ENCODE results near the gene GRIP1. TPM values are rescaled to one million over a fixed set of nuclear protein-coding genes. Genes with fewer than 3 reads are reported as not detected.

GRIP1 gene
- total and polyA plus RNA-seq, 2 experiments from 2014 or later = 5.1 to 13.7 TPM

DNA sequence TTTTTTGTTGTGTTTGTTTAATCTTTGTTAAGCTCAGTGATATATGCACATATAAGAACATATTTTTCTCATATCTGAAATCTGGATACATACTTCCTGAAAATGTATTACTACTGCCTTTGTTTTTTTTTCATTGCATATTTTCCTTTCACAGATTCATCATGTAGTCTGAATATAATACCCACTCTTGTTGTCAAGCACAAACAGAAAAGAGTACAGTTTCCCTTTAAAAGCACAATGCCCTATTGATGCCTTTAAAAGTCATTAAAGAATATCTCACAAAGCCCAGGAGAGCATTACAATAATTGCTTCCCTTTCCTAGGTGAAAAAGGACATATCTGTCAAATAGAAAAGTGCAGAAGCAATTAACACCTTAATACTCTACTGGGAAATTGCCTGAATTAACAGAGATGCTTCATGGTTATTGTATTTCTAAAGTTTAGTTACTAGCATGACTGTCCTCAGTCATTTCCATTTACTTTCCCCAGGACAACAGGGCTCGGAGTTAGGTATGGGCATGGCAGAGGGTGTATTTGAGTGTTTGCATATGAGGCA lies 107.4 kb downstream of the GRIP1 start:
- Histone ChIP-seq H2AFZ (no peak overlapping the region), H3K4me3 (no peak overlapping the region), H3K36me3 (ENCODE audit: insufficient read depth) (no peaks in the 10 kb centered on the region), H3K27me3 (ENCODE audit: insufficient read depth) (no peaks in the 10 kb centered on the region), H3F3A (replicated peaks; ENCODE audit: low read depth) (no peaks in the 10 kb centered on the region), H3K9me2 (ENCODE audit: insufficient read depth) (peaks cover 14% of the 10 kb centered on the region; the same call in 1 of the 2 replicates), H3K27ac (ENCODE audit: low read depth) (no peak overlapping the region), H3K4me2 (no peak overlapping the region), H4K20me1 (replicated peaks; ENCODE audit: insufficient read depth) (no peaks in the 10 kb centered on the region; the same call in 1 of the 2 replicates), H3K4me1 (ENCODE audit: insufficient read depth) (no peaks in the 10 kb centered on the region), H3K79me2 (replicated peaks; ENCODE audit: insufficient read depth) (no peaks in the 10 kb centered on the region)
- DNase-seq (ENCODE audit: low spot score) (no peak), ATAC-seq (no peak)
- Mint-ChIP-seq H3K27me3 (ENCODE audit: insufficient read depth, low read depth, poor library complexity) (no peaks in the 10 kb centered on the region), H3K27ac (no peak overlapping the region), H3K36me3 (ENCODE audit: low read depth) (peaks cover 3% of the 10 kb centered on the region; the same call in 1 of the 3 replicates), H3K4me1 (peaks cover 4% of the 10 kb centered on the region; the same call in 1 of the 3 replicates), H3K9me3 (peaks cover 3% of the 10 kb centered on the region; the same call in 1 of the 3 replicates), H3K4me3 (no peak overlapping the region)
- no peak for TF ChIP-seq JUNB (IDR thresholded peaks at IDR 0.05; ENCODE audit: unreplicated experiment)
- no peak for TF ChIP-seq STAT1 (IDR thresholded peaks at IDR 0.05; ENCODE audit: unreplicated experiment)
- TF ChIP-seq CTCF (conservative IDR thresholded peaks at IDR 0.05; ENCODE audit: low read depth in 2 of 2) = no peak
- TF ChIP-seq POLR2AphosphoS5 (IDR thresholded peaks at IDR 0.05; ENCODE audit: low read depth) = no peak
- TF ChIP-seq EZH2 (IDR thresholded peaks at IDR 0.05; ENCODE audit: low read depth, unreplicated experiment) = no peak

DNA sequence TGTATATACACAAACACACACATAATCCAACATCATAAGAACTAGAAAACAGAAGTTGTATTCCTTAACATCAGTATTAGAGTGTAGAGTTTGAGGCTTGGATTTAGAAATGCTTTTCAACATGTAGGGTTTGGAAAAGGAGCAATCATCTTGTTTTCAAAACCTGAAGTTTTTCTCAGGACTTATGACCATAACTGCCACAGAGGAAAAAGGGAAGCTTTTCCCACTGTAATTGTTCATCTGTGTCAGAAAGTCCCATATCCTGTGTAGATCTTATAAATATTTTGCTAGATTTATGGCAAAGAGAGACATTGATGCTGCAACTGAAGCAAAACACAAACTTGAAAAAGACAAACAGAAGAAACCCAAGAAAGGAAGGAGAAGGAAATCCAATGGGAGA lies 115.7 kb downstream of the GRIP1 start:
- Histone ChIP-seq H3K4me3 (no peak overlapping the region), H3K4me2 (no peak overlapping the region), H4K20me1 (replicated peaks; ENCODE audit: insufficient read depth) (no peaks in the 10 kb centered on the region), H3K9me2 (ENCODE audit: insufficient read depth) (peaks cover 6% of the 10 kb centered on the region; the same call in 1 of the 2 replicates), H3K27me3 (ENCODE audit: insufficient read depth) (no peaks in the 10 kb centered on the region), H3K4me1 (ENCODE audit: insufficient read depth) (no peaks in the 10 kb centered on the region), H3K36me3 (ENCODE audit: insufficient read depth) (peaks cover 24% of the 10 kb centered on the region), H2AFZ (no peak overlapping the region), H3K79me2 (replicated peaks; ENCODE audit: insufficient read depth) (no peaks in the 10 kb centered on the region), H3K27ac (ENCODE audit: low read depth) (no peak overlapping the region), H3F3A (replicated peaks; ENCODE audit: low read depth) (no peaks in the 10 kb centered on the region)
- ATAC-seq (no peak), DNase-seq (ENCODE audit: low spot score) (no peak)
- Mint-ChIP-seq H3K4me3 (no peak overlapping the region), H3K36me3 (ENCODE audit: low read depth) (peaks cover 20% of the 10 kb centered on the region), H3K27ac (no peak overlapping the region), H3K27me3 (ENCODE audit: insufficient read depth, low read depth, poor library complexity) (peaks cover 2% of the 10 kb centered on the region), H3K4me1 (peaks cover 4% of the 10 kb centered on the region; the same call in 1 of the 3 replicates), H3K9me3 (peaks cover 44% of the 10 kb centered on the region)
- TF ChIP-seq, protein P1, sequence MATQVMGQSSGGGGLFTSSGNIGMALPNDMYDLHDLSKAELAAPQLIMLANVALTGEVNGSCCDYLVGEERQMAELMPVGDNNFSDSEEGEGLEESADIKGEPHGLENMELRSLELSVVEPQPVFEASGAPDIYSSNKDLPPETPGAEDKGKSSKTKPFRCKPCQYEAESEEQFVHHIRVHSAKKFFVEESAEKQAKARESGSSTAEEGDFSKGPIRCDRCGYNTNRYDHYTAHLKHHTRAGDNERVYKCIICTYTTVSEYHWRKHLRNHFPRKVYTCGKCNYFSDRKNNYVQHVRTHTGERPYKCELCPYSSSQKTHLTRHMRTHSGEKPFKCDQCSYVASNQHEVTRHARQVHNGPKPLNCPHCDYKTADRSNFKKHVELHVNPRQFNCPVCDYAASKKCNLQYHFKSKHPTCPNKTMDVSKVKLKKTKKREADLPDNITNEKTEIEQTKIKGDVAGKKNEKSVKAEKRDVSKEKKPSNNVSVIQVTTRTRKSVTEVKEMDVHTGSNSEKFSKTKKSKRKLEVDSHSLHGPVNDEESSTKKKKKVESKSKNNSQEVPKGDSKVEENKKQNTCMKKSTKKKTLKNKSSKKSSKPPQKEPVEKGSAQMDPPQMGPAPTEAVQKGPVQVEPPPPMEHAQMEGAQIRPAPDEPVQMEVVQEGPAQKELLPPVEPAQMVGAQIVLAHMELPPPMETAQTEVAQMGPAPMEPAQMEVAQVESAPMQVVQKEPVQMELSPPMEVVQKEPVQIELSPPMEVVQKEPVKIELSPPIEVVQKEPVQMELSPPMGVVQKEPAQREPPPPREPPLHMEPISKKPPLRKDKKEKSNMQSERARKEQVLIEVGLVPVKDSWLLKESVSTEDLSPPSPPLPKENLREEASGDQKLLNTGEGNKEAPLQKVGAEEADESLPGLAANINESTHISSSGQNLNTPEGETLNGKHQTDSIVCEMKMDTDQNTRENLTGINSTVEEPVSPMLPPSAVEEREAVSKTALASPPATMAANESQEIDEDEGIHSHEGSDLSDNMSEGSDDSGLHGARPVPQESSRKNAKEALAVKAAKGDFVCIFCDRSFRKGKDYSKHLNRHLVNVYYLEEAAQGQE (IDR thresholded peaks at IDR 0.05; ENCODE audit: unreplicated experiment) = no peak
- no peak for TF ChIP-seq EZH2phosphoT487 (IDR thresholded peaks at IDR 0.05; ENCODE audit: unreplicated experiment)
- TF ChIP-seq ZNF331 (CRISPR knock-in tag; IDR thresholded peaks at IDR 0.05; ENCODE audit: low read depth) = no peak
- TF ChIP-seq, protein P2, sequence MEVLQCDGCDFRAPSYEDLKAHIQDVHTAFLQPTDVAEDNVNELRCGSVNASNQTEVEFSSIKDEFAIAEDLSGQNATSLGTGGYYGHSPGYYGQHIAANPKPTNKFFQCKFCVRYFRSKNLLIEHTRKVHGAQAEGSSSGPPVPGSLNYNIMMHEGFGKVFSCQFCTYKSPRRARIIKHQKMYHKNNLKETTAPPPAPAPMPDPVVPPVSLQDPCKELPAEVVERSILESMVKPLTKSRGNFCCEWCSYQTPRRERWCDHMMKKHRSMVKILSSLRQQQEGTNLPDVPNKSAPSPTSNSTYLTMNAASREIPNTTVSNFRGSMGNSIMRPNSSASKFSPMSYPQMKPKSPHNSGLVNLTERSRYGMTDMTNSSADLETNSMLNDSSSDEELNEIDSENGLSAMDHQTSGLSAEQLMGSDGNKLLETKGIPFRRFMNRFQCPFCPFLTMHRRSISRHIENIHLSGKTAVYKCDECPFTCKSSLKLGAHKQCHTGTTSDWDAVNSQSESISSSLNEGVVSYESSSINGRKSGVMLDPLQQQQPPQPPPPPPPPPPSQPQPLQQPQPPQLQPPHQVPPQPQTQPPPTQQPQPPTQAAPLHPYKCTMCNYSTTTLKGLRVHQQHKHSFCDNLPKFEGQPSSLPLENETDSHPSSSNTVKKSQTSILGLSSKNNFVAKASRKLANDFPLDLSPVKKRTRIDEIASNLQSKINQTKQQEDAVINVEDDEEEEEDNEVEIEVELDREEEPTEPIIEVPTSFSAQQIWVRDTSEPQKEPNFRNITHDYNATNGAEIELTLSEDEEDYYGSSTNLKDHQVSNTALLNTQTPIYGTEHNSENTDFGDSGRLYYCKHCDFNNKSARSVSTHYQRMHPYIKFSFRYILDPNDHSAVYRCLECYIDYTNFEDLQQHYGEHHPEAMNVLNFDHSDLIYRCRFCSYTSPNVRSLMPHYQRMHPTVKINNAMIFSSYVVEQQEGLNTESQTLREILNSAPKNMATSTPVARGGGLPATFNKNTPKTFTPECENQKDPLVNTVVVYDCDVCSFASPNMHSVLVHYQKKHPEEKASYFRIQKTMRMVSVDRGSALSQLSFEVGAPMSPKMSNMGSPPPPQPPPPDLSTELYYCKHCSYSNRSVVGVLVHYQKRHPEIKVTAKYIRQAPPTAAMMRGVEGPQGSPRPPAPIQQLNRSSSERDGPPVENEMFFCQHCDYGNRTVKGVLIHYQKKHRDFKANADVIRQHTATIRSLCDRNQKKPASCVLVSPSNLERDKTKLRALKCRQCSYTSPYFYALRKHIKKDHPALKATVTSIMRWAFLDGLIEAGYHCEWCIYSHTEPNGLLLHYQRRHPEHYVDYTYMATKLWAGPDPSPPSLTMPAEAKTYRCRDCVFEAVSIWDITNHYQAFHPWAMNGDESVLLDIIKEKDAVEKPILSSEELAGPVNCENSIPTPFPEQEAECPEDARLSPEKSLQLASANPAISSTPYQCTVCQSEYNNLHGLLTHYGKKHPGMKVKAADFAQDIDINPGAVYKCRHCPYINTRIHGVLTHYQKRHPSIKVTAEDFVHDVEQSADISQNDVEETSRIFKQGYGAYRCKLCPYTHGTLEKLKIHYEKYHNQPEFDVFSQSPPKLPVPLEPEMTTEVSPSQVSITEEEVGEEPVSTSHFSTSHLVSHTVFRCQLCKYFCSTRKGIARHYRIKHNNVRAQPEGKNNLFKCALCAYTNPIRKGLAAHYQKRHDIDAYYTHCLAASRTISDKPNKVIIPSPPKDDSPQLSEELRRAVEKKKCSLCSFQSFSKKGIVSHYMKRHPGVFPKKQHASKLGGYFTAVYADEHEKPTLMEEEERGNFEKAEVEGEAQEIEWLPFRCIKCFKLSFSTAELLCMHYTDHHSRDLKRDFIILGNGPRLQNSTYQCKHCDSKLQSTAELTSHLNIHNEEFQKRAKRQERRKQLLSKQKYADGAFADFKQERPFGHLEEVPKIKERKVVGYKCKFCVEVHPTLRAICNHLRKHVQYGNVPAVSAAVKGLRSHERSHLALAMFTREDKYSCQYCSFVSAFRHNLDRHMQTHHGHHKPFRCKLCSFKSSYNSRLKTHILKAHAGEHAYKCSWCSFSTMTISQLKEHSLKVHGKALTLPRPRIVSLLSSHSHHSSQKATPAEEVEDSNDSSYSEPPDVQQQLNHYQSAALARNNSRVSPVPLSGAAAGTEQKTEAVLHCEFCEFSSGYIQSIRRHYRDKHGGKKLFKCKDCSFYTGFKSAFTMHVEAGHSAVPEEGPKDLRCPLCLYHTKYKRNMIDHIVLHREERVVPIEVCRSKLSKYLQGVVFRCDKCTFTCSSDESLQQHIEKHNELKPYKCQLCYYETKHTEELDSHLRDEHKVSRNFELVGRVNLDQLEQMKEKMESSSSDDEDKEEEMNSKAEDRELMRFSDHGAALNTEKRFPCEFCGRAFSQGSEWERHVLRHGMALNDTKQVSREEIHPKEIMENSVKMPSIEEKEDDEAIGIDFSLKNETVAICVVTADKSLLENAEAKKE (CRISPR knock-in tag; IDR thresholded peaks at IDR 0.05) = no peak
